Hematopoietic multipotent progenitor cell treated with erythropoietin and hydrocortisone succinate and interleukin-3 and kit ligand, for 6 days (in vitro differentiated cells): ENCODE results near the gene ANKRD36C.
"Not testable (repeated sequence)": the region's sequence is repeated elsewhere in the genome, so short reads cannot be mapped to it uniquely, and the experiment has no call there.

ENCODE experiments used
- DNase-seq: peaks from one replicate; pipeline ENCODE4 v3.0.0-alpha.2; 2015

The ANKRD36C gene

DNA sequence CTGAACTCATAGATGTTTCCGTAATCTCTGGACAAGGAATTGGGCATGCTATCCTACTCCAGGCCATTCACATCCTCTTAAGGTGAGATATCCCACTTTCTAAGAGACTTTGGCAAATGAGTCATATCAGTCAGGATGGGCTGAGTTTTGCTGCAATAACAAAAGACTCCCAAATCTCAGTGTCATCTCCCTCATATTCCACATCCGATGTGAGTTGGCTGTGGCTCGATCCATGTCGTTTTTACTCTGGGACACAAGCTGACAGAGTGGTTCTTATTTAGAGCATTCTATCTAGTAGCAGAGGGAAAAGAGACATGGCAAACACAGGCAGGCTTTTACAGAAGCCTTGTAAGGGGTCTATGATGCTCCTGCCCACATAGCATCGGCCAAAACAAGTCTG, 14.6 kb upstream of the ANKRD36C start:
- not testable (repeated sequence) for DNase-seq

- DNase-seq = peak; percentile 63
These were observed 1.1 kb upstream of the ANKRD36C start for GRCh38 chr2:95992520-95993272.

DNA sequence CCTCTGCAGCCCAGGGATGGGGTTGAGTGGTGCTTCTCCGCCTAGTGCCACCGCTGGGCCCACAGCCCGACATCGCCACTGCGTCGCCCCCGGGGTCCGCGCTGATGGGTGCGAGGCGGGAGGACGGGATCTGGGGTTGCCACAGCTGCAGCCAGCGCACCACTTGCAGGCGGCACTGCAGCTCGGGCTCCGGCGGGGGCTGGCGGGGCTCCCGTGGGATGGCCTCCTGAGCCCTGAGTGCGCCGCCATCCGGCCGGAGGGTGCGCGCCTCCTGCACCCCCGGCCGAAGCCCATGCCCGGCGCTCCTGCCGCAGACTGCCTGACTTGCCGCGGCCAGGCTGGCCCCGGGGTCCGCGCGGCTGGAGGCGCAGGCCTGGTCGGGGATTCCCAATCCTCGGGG, 478 bp upstream of the ANKRD36C start:
- DNase-seq = not testable (repeated sequence)

GRCh38 chr2:95990884-95991283, 740 bp downstream of the ANKRD36C start:
- not testable (repeated sequence) for DNase-seq

- not testable (repeated sequence) for DNase-seq
These were observed 40.0 kb downstream of the ANKRD36C start for GRCh38 chr2:95951662-95952061.

GRCh38 chr2:95948039-95948438, 43.6 kb downstream of the ANKRD36C start:
- DNase-seq = not testable (repeated sequence)

- DNase-seq = not testable (repeated sequence)
These were observed 51.7 kb downstream of the ANKRD36C start for GRCh38 chr2:95939947-95940346.

GRCh38 chr2:95930740-95931139, 60.9 kb downstream of the ANKRD36C start:
- DNase-seq = not testable (repeated sequence)

DNA sequence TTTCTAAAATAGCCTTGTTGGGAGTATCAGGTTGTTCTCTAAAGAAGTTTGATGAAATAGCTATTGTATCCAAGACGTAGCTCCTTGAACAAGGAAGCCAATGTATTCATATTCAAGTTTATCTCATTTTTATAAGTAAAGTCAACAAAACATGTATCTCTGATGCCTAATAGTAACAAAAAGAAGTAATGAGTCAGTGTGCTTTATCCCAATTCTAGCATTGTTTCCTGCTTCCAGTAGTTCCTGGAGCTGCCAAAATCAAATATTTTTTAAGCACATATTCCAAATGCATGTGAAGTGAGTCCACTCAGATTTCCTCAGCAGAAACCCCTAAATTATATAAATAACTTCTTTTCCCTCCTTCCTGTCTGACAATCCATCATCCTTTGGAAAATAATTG, 74.6 kb downstream of the ANKRD36C start:
- not testable (repeated sequence) for DNase-seq

DNA sequence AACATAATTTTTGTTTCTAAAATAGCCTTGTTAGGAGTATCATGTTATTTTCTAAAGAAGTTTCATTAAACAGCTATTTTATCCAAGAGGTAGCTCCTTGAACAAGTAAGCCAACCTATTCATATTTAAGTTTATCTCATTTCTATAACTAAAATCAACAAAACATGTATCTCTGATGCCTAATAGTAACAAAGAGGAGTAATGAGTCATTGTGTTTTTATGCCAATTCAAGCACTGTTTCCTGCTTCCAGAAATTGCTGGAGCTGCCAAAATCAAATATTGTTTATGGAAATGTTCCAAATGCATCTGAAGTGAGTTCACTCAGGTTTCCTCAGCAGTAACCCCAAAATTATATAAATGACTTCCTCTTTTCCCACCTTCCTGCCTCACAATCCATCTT, 76.5 kb downstream of the ANKRD36C start:
- DNase-seq = not testable (repeated sequence)

DNA sequence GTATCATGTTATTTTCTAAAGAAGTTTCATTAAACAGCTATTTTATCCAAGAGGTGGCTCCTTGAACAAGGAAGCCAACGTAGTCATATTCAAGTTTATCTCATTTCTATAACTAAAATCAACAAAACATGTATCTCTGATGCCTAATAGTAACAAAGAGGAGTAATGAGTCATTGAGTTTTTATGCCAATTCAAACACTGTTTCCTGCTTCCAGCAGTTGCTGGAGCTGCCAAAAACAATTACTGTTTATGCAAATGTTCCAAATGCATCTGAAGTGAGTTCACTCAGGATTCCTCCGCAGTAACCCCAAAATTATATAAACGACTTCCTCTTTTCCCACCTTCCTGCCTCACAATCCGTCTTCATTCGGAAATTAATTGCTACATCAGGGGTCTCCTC, 80.2 kb downstream of the ANKRD36C start:
- not testable (repeated sequence) for DNase-seq

GRCh38 chr2:95894443-95894842, 97.2 kb downstream of the ANKRD36C start:
- not testable (repeated sequence) for DNase-seq

DNA sequence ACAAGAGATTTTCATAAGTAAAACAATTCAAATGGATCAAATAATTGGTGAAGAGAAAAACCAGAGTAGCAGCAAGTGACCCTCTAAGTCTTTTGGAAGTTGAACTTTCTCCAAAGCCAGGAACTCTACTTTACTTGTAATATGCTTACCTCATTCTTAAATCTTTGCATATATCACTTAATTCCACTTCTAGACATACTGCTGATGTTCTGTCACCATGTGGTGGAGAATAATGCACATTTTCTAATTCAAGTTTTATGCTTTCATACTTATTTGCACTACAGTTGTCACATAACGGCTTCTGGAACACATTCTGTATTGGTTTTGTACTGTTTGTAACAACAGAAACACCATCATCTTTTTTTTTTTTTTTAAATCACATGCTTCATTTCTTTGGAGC, 123.7 kb downstream of the ANKRD36C start:
- not testable (repeated sequence) for DNase-seq

DNA sequence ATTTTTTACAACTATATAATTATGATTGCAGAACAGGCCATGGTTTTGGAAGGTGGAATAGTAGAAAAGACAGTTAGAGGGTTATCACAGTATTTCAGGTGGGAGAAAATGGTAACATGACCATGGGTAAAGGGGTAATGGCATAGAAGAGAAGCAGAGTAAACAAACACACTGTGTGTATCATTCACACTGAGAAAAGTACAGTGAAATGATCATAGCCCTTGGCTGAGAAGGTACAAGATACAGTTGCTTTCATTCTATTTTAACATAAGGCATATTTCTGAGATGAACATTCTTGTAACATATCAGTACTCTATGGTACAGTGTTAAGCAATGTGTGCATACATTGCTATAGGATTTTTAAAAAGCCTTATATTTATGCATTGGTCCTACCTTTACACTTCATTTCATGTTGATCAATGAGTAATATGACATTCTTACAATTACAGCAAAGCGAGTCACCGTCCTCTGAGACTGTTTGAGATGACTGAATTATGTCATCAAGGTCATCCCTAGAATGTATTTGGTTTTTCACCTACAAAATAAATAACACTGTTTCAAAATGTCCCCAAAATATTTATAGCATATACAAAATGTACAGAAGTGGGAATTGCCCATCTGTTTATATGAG, 124.5 kb downstream of the ANKRD36C start:
- DNase-seq = not testable (repeated sequence)

GRCh38 chr2:95862121-95862520, 129.5 kb downstream of the ANKRD36C start:
- not testable (repeated sequence) for DNase-seq

DNA sequence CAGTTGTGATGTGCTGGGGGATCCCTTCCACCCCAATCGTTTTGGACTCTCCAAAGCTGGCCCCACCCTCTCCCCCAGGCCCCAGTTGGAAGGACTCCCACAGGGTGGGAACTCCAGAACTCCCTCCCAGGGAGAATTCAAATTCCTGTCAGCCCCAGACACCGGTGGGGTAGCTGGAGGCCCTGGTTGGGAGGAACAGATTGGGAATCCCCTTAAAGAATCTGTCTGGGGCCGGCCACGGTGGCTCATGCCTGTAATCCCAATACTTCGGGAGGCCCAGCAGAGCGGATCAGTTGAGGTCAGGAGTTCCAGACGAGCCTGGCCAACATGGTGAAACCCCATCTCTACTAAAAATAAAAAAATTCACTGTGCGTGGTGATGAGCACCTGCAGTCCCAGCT, 155.5 kb downstream of the ANKRD36C start:
- DNase-seq = no peak

GRCh38 chr2:95834077-95835013, 157.3 kb downstream of the ANKRD36C start:
- not testable (repeated sequence) for DNase-seq

- not testable (repeated sequence) for DNase-seq
These were observed 167.4 kb downstream of the ANKRD36C start for GRCh38 chr2:95824218-95824617.

GRCh38 chr2:95817521-95817920, 174.1 kb downstream of the ANKRD36C start:
- not testable (repeated sequence) for DNase-seq

DNA sequence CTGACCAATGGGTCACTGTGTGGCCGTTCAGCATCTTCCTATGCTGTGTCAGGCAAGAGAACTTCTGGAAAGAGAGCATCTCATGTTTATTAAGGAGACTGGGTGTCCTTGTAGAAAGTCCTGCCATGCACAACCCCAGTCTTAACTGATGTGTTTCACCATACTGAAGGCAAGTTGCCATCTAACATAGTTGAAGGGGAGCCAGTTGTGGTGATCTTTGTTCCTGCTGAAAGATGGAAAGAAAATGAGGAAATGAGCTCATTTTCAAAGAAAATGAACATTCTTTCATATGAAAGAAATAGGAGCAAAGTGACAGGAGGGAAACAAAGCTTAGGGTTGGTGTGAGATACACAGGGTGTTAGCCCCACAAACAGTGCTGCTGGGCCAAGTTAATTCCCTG, 178.3 kb downstream of the ANKRD36C start:
- DNase-seq = not testable (repeated sequence)

- no peak for DNase-seq
These were observed 191.7 kb downstream of the ANKRD36C start for GRCh38 chr2:95799892-95800291.

DNA sequence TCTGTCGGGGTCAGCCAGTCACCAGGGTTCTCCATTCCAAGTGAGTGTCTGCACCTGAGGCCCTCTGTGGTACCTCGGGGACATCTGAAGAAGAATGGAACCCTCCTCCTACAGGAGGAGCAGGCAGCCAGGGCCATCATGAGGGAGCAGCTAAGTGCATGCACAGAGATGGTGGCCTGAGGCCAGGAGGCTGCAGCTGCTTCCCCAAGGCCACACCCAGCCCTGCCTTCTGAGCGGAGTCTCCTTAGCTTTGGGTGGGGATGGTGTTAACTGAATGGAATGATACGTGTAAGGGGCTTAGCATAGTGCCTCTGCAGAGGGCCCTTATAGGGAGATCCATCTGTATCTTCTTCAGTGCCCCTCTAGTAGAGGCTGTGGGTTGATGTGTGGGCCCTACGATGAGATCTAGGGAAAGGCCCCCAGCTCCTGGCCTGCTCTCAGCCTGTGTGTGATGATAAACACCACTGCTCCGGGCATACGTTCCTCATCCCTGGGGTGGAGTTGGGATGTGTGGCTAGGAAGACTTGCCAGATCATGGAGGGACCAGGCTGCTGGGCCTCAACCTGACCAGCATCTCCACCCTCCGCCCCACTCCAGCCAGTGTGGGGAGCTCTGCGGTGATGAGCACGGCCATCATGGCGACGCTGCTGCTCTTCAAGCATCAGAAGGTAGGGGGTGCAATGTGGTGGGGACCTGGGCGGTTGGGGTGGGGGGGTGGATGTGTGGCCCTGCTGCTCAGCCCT, 192.3 kb downstream of the ANKRD36C start:
- DNase-seq = not testable (repeated sequence)
